ENCODE measurements around the gene CCDC50.

- TF ChIP-seq POLR2A (IDR thresholded peaks at IDR 0.05; ENCODE audit: control extremely low read depth in 1 of 2, low read depth in 2 of 2, low read length in 2 of 2) (no peak), EP300 (IDR thresholded peaks at IDR 0.05; ENCODE audit: borderline replicate concordance in 1 of 2, low read depth in 2 of 2, low read length in 2 of 2) (no peak), SIN3A (conservative IDR thresholded peaks at IDR 0.05 in 1 of 2, IDR thresholded peaks at IDR 0.05 in 1 of 2; ENCODE audit: low read depth in 1 of 2, low read length in 2 of 2) (no peak), RAD21 (IDR thresholded peaks at IDR 0.05 in 1 of 2, conservative IDR thresholded peaks at IDR 0.05 in 1 of 2; ENCODE audit: low read depth in 2 of 2, low read length in 2 of 2) (no peak), SIX5 (IDR thresholded peaks at IDR 0.05; ENCODE audit: low read depth, low read length) (no peak), CREB1 (IDR thresholded peaks at IDR 0.05) (no peak), ASH2L (IDR thresholded peaks at IDR 0.05; ENCODE audit: low read length) (no peak), CBX8 (IDR thresholded peaks at IDR 0.05; ENCODE audit: borderline replicate concordance, low read depth, low read length) (no peak), CTCF (IDR thresholded peaks at IDR 0.05; ENCODE audit: control extremely low read depth in 1 of 3, insufficient read depth in 1 of 3, low read depth in 1 of 3, low read length in 3 of 3) (no peak)
- TF ChIP-seq, protein P1, sequence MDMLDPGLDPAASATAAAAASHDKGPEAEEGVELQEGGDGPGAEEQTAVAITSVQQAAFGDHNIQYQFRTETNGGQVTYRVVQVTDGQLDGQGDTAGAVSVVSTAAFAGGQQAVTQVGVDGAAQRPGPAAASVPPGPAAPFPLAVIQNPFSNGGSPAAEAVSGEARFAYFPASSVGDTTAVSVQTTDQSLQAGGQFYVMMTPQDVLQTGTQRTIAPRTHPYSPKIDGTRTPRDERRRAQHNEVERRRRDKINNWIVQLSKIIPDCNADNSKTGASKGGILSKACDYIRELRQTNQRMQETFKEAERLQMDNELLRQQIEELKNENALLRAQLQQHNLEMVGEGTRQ (IDR thresholded peaks at IDR 0.05; ENCODE audit: low read length) = no peak
Measured at GRCh38 chr3:191368755-191369615, 39.8 kb downstream of the CCDC50 start.

Data from H1 (cell line).